CD14-positive monocyte (primary cell): ENCODE measurements around the gene TMEM132D. TPM values are rescaled to one million over a fixed set of nuclear protein-coding genes. Genes with fewer than 3 reads are reported as not detected.

Experiments
- DNase-seq, 3 donors: peaks; one replicate each; pipeline ENCODE4 v3.0.0-alpha.2; 2011 to 2022
- H2AFZ ChIP-seq: 2 replicates; pipeline ENCODE4 v1.6.0; 2012; ENCODE audit warnings: mild to moderate bottlenecking, low read depth, low read length, inconsistent platforms; ENCODE audit not compliant: insufficient read depth, poor library complexity, severe bottlenecking
- H3K27ac ChIP-seq, 2 donors: 1 replicate in 1 of 2; 2 replicates in 1 of 2; pipeline ENCODE4 v1.5.1; 2012 to 2013; ENCODE audit warnings: low read length in 2 of 2, control low read depth in 1 of 2, inconsistent platforms in 1 of 2, low read depth in 1 of 2, mild to moderate bottlenecking in 1 of 2
- H3K27me3 ChIP-seq, 2 donors: one replicate each; pipeline versions ENCODE4 v1.6.0 to v1.6.1; 2011 to 2013; ENCODE audit warnings: low read length in 2 of 2; ENCODE audit not compliant: control insufficient read depth in 2 of 2, insufficient read depth in 2 of 2
- H3K36me3 ChIP-seq, 2 donors: replicated peaks in 1 of 2; 1 replicate in 1 of 2; 2 replicates in 1 of 2; pipeline versions ENCODE4 v1.5.1 to v1.6.1; 2012 to 2013; ENCODE audit warnings: low read length in 2 of 2, control low read depth in 1 of 2, inconsistent platforms in 1 of 2, mild to moderate bottlenecking in 1 of 2; ENCODE audit not compliant: insufficient read depth in 2 of 2, control insufficient read depth in 1 of 2
- H3K4me1 ChIP-seq, 2 donors: 1 replicate in 1 of 2; 2 replicates in 1 of 2; pipeline versions ENCODE4 v1.5.1 to v1.6.1; 2012 to 2013; ENCODE audit warnings: low read length in 2 of 2, control low read depth in 1 of 2, inconsistent platforms in 1 of 2, mild to moderate bottlenecking in 1 of 2, moderate library complexity in 1 of 2; ENCODE audit not compliant: insufficient read depth in 2 of 2, control insufficient read depth in 1 of 2
- H3K4me2 ChIP-seq: replicated peaks from 2 replicates; pipeline ENCODE3; 2012; ENCODE audit warnings: low read length, moderate library complexity, mild to moderate bottlenecking; ENCODE audit not compliant: poor library complexity, severe bottlenecking; ENCODE audit errors: extremely low read depth
- H3K4me3 ChIP-seq, 3 experiments: fragments of 200-600 bp in 1 of 3; sonication (generic) in 1 of 3; replicated peaks in 1 of 3; 1 replicate in 2 of 3; 2 replicates in 1 of 3; pipeline ENCODE4 v1.5.1; 2011 to 2013; ENCODE audit warnings: low read length in 3 of 3, mild to moderate bottlenecking in 3 of 3, control low read depth in 2 of 3, low read depth in 2 of 3, inconsistent platforms in 1 of 3, moderate library complexity in 1 of 3
- H3K79me2 ChIP-seq: 2 replicates; pipeline ENCODE4 v1.6.0; 2012; ENCODE audit warnings: mild to moderate bottlenecking, control low read depth, inconsistent platforms, low read length, moderate library complexity; ENCODE audit not compliant: insufficient read depth
- H3K9ac ChIP-seq: 2 replicates; pipeline ENCODE4 v1.6.0; 2017; ENCODE audit warnings: low read length, mild to moderate bottlenecking; ENCODE audit not compliant: insufficient read depth, poor library complexity, severe bottlenecking
- H3K9me3 ChIP-seq, 2 donors: replicated peaks in 1 of 2; 1 replicate in 1 of 2; 2 replicates in 1 of 2; pipeline versions ENCODE4 v1.5.1 to v1.6.1; 2012 to 2013; ENCODE audit warnings: low read length in 2 of 2, control low read depth in 1 of 2; ENCODE audit not compliant: control insufficient read depth in 1 of 2, insufficient read depth in 1 of 2
- H4K20me1 ChIP-seq: 2 replicates; pipeline ENCODE4 v1.6.0; 2012; ENCODE audit warnings: mild to moderate bottlenecking, low read length, control low read depth, moderate library complexity; ENCODE audit not compliant: insufficient read depth
- H3K27ac Mint-ChIP-seq, 7 donors: one replicate each; pipeline ENCODE4 v1.8.0; 2020; ENCODE audit warnings: mild to moderate bottlenecking in 7 of 7, mixed read lengths in 7 of 7, moderate library complexity in 6 of 7, inconsistent platforms in 2 of 7
- H3K27me3 Mint-ChIP-seq, 3 donors: one replicate each; pipeline ENCODE4 v1.8.0; 2021 to 2022; ENCODE audit warnings: low read depth in 3 of 3, mild to moderate bottlenecking in 3 of 3, mixed read lengths in 3 of 3, moderate library complexity in 3 of 3, inconsistent platforms in 1 of 3
- H3K36me3 Mint-ChIP-seq, 2 donors: one replicate each; pipeline ENCODE4 v1.8.0; 2020; ENCODE audit warnings: mixed read lengths in 2 of 2, inconsistent platforms in 1 of 2, mild to moderate bottlenecking in 1 of 2
- H3K4me1 Mint-ChIP-seq: one replicate; pipeline ENCODE4 v1.8.0; 2020; ENCODE audit warnings: mild to moderate bottlenecking, mixed read lengths
- H3K4me3 Mint-ChIP-seq, 2 donors: one replicate each; pipeline ENCODE4 v1.8.0; 2020; ENCODE audit warnings: mild to moderate bottlenecking in 2 of 2, mixed read lengths in 2 of 2, moderate library complexity in 1 of 2
- H3K9me3 Mint-ChIP-seq, 7 donors: one replicate each; pipeline ENCODE4 v1.8.0; 2020 to 2022; ENCODE audit warnings: mixed read lengths in 7 of 7, mild to moderate bottlenecking in 6 of 7, moderate library complexity in 6 of 7, inconsistent platforms in 2 of 7
- WGBS: methylation state at CpG from one replicate; pipeline ENCODE4 v1.1.5; 2013; ENCODE audit warnings: missing lambda C conversion rate; ENCODE audit not compliant: insufficient coverage; 5-methylcytosine and 5-hydroxymethylcytosine counted together
- intact Hi-C, 2 donors: fragments of 100-400 bp; cut with micrococcal nuclease; formaldehyde crosslinking; loops; one replicate each; pipeline versions ENCODE4 v1.15.0 to v1.15.1; 2023
- polyA plus RNA-seq, 3 donors: library from polyadenylated mRNA; depleted of rRNA in 1 of 3; unstranded in 2 of 3; stranded (reverse) in 1 of 3; fragments of 300-500 nt in 2 of 3; fragments of >200 nt in 1 of 3; fragmentation: Illumina TruSeq in 2 of 3; gene quantifications; 1 replicate in 2 of 3; 2 replicates in 1 of 3; pipeline ENCODE4 v1.2.3, GENCODE V29; 2012 to 2021
- TF ChIP-seq, protein P1 (sequence below): fragments of 200-600 bp; IDR thresholded peaks from one replicate; pipeline ENCODE4 v1.8.0; 2022; ENCODE audit warnings: antibody characterized with exemption, mild to moderate bottlenecking

TMEM132D gene
- polyA plus RNA-seq, 3 donors, result 0.04 TPM; not detected in 2

DNA sequence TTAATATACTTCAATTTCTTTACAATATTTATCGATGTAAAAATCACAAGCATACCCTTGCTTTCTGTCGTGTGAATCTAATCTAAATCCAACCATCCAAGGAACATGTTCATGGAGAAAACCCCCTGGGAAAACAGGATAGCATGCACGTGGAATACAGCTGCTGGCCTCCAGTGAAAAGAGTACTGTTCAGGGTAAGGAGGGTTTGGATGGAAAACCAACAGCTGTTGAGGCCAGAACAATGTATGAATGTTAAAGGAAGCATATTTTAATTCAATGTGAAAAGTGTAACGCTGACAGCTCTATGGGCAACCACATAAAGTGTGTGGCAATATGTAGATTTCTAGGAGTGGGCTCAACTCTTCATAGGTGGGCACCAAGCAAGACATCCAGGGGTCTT is 344.0 kb downstream of the TMEM132D start:
- Histone ChIP-seq H3K4me3 (no peak overlapping the region), H3K4me1 (no peaks in the 10 kb centered on the region), H3K9ac (no peak overlapping the region), H3K36me3 (no peaks in the 10 kb centered on the region), H3K9me3 (peaks cover 6 to 14% of the 10 kb centered on the region in 2 donors), H3K4me2 (no peak overlapping the region), H4K20me1 (no peaks in the 10 kb centered on the region), H3K27ac (no peak overlapping the region), H3K27me3 (no peaks in the 10 kb centered on the region), H3K79me2 (no peaks in the 10 kb centered on the region), H2AFZ (no peak overlapping the region)
- TF ChIP-seq, protein P1, sequence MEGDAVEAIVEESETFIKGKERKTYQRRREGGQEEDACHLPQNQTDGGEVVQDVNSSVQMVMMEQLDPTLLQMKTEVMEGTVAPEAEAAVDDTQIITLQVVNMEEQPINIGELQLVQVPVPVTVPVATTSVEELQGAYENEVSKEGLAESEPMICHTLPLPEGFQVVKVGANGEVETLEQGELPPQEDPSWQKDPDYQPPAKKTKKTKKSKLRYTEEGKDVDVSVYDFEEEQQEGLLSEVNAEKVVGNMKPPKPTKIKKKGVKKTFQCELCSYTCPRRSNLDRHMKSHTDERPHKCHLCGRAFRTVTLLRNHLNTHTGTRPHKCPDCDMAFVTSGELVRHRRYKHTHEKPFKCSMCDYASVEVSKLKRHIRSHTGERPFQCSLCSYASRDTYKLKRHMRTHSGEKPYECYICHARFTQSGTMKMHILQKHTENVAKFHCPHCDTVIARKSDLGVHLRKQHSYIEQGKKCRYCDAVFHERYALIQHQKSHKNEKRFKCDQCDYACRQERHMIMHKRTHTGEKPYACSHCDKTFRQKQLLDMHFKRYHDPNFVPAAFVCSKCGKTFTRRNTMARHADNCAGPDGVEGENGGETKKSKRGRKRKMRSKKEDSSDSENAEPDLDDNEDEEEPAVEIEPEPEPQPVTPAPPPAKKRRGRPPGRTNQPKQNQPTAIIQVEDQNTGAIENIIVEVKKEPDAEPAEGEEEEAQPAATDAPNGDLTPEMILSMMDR, result no peak
- Mint-ChIP-seq H3K4me3 (no peak overlapping the region), H3K9me3 (peaks cover 2 to 9% (median 4%) of the 10 kb centered on the region in 7 donors), H3K27me3 (no peaks in the 10 kb centered on the region), H3K27ac (no peak overlapping the region), H3K36me3 (no peaks in the 10 kb centered on the region), H3K4me1 (no peaks in the 10 kb centered on the region)
- DNase-seq, result no peak
- intact Hi-C loops, result no loop called here
- WGBS, result no CpG with 5 or more reads among the region's 4 CpGs

DNA sequence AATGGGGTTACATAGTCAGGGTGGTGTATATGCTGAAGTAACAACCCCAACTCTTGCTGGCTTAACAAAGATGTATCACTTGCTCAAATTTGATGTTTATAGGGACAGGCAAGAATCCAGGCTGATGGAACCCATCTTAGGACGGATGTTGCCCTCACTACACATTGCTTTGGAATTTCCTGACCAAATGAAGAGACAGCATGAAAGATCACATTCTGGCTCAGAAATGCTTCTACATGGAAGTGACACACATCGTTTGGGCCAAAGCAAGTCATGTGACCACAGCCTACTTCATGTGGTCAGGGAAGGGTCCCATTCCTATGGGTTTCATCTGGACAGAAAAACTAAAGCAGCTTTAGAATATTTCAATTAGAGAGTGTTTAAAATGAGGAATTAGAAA is 345.8 kb downstream of the TMEM132D start:
- Histone ChIP-seq H3K79me2 (no peaks in the 10 kb centered on the region), H3K9me3 (peaks cover 15 to 26% of the 10 kb centered on the region in 2 donors), H3K4me2 (no peak overlapping the region), H4K20me1 (no peaks in the 10 kb centered on the region), H3K4me3 (no peak overlapping the region), H3K4me1 (no peaks in the 10 kb centered on the region), H3K27me3 (no peaks in the 10 kb centered on the region), H2AFZ (no peak overlapping the region), H3K36me3 (no peaks in the 10 kb centered on the region), H3K27ac (no peak overlapping the region), H3K9ac (no peak overlapping the region)
- Mint-ChIP-seq H3K4me1 (no peaks in the 10 kb centered on the region), H3K27me3 (no peaks in the 10 kb centered on the region), H3K4me3 (no peak overlapping the region), H3K36me3 (no peaks in the 10 kb centered on the region), H3K27ac (no peak overlapping the region), H3K9me3 (peaks cover 4 to 14% (median 12%) of the 10 kb centered on the region in 7 donors)
- TF ChIP-seq, protein P1, result no peak
- DNase-seq, result no peak
- intact Hi-C loops, result no loop called here
- WGBS, result 56% methylated on average over 2 of the region's 2 CpGs
